GM10266 (cell line): ENCODE results near the gene METAP2.

Experiments
- DNase-seq: peaks from one replicate; pipeline ENCODE4 v3.0.0; 2012; ENCODE audit errors: extremely low spot score
- TF ChIP-seq, protein P1 (sequence below): IDR thresholded peaks from 2 replicates; pipeline ENCODE4 v1.5.1; 2012; ENCODE audit warnings: mild to moderate bottlenecking, low read depth; ENCODE audit not compliant: control insufficient read depth, insufficient read depth; ENCODE audit errors: missing control alignments

METAP2 gene

DNA sequence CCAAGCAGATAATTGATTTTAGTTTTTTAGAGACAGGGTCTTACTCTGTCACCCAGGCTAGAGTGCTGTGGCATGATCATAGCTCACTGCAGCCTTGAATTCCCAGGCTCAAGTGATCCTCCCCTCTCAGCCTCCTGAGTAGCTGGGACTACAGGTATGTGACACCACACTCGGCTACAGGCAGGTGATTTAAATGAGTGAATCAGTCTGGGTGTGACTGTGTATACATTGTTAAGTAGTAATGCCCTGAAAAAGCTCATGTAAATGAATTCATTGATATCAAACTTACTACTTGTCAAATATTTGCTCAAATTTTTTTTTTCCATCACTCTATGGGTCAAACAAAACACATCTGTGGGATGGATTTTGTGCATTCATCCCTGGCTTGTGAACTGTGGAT, 83.7 kb downstream of the METAP2 start:
- no peak for DNase-seq
- TF ChIP-seq, protein P1, sequence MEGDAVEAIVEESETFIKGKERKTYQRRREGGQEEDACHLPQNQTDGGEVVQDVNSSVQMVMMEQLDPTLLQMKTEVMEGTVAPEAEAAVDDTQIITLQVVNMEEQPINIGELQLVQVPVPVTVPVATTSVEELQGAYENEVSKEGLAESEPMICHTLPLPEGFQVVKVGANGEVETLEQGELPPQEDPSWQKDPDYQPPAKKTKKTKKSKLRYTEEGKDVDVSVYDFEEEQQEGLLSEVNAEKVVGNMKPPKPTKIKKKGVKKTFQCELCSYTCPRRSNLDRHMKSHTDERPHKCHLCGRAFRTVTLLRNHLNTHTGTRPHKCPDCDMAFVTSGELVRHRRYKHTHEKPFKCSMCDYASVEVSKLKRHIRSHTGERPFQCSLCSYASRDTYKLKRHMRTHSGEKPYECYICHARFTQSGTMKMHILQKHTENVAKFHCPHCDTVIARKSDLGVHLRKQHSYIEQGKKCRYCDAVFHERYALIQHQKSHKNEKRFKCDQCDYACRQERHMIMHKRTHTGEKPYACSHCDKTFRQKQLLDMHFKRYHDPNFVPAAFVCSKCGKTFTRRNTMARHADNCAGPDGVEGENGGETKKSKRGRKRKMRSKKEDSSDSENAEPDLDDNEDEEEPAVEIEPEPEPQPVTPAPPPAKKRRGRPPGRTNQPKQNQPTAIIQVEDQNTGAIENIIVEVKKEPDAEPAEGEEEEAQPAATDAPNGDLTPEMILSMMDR = no peak
